ENCODE data around the gene DBT.
"Not testable (repeated sequence)": the region's sequence is repeated elsewhere in the genome, so short reads cannot be mapped to it uniquely, and the experiment has no call there.

The DBT gene

DNA sequence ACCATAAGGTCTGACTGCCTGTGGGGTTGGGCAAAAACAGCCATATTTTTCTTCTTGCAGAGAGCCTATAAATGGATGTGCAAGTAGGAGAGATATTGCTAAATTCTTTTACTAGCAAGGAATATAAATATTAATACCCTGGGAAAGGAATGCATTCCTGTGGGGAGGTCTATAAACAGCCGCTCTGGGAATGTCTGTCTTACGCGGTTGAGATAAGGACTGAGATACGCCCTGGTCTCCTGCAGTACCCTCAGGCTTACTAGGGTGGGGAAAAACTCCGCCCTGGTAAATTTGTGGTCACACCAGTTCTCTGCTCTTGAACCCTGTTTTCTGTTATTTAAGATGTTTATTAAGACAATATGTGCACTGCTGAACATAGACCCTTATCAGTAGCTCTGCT is 14.4 kb upstream of the DBT start:
- H2BK120ac ChIP-seq (ENCODE audit: low read depth, low read length); H2AK5ac ChIP-seq (ENCODE audit: low read length, severe bottlenecking); H3K23ac ChIP-seq (ENCODE audit: low read length in 2 of 2); H3K4me3 ChIP-seq (ENCODE audit: insufficient read depth in 1 of 2, low read depth in 1 of 2, low read length in 2 of 2); DNase-seq; H3K14ac ChIP-seq (ENCODE audit: low read length in 2 of 2); H3K9me3 ChIP-seq (ENCODE audit: control insufficient read depth, low read length); H3K27me3 ChIP-seq (ENCODE audit: control insufficient read depth in 1 of 2, insufficient read depth in 1 of 2, low read length in 2 of 2); H4K91ac ChIP-seq (ENCODE audit: low read length); H2BK5ac ChIP-seq (ENCODE audit: low read depth, low read length, poor library complexity, severe bottlenecking); H4K8ac ChIP-seq (ENCODE audit: low read length); H3K4ac ChIP-seq (ENCODE audit: low read depth in 1 of 2, low read length in 2 of 2); H3K27ac ChIP-seq (ENCODE audit: low read length, poor library complexity, severe bottlenecking); H3K18ac ChIP-seq (ENCODE audit: low read depth in 1 of 2, low read length in 2 of 2); H3K9ac ChIP-seq (ENCODE audit: low read length); H2BK12ac ChIP-seq (ENCODE audit: low read length in 2 of 2); H2AFZ ChIP-seq (ENCODE audit: low read depth, low read length); H3K4me1 ChIP-seq (ENCODE audit: control insufficient read depth, insufficient read depth, low read depth, low read length); H2BK15ac ChIP-seq (ENCODE audit: low read depth, poor library complexity, severe bottlenecking); H3K4me2 ChIP-seq (ENCODE audit: low read length, poor library complexity, severe bottlenecking): not testable (repeated sequence)
- Histone ChIP-seq H3K36me3 (ENCODE audit: control insufficient read depth in 1 of 2, insufficient read depth in 2 of 2, low read depth in 1 of 2, low read length in 2 of 2) (peaks cover 8 to 16% of the 10 kb centered on the region in 2 experiments), H3K79me1 (replicated peaks; ENCODE audit: low read length, poor library complexity, severe bottlenecking) (peaks cover 12% of the 10 kb centered on the region)
- 98% methylated on average over 4 of the region's 5 CpGs for WGBS

DNA sequence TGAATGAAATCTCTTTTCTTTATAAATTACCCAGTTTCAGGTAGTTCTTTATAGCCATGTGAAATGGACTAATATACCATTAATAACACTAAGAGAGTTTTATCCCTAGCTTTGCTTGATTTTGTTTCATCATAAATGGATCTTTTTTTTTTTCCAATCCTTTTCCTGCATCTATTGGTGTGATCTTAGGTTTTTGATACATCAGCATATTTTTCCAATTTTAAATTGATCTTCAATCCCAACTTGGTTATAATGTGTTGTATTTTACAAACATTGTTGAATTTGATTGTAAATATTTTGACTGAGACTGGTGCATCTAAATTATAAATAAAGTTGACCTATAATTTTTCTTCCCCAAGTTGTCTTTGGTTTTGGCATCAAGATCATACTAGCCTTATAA is 12.1 kb upstream of the DBT start:
- Histone ChIP-seq H2AK5ac (ENCODE audit: low read length, severe bottlenecking) (no peak overlapping the region), H2BK5ac (ENCODE audit: low read depth, low read length, poor library complexity, severe bottlenecking) (no peak overlapping the region), H3K4me2 (ENCODE audit: low read length, poor library complexity, severe bottlenecking) (no peak overlapping the region), H4K91ac (ENCODE audit: low read length) (no peak overlapping the region), H4K8ac (ENCODE audit: low read length) (no peak overlapping the region), H2BK15ac (ENCODE audit: low read depth, poor library complexity, severe bottlenecking) (no peak overlapping the region), H3K79me1 (replicated peaks; ENCODE audit: low read length, poor library complexity, severe bottlenecking) (peaks cover 2% of the 10 kb centered on the region), H3K36me3 (ENCODE audit: control insufficient read depth in 1 of 2, insufficient read depth in 2 of 2, low read depth in 1 of 2, low read length in 2 of 2) (no peaks in the 10 kb centered on the region), H2AFZ (ENCODE audit: low read depth, low read length) (no peak overlapping the region), H3K9me3 (ENCODE audit: control insufficient read depth, low read length) (no peaks in the 10 kb centered on the region), H3K4me3 (ENCODE audit: insufficient read depth in 1 of 2, low read depth in 1 of 2, low read length in 2 of 2) (no peak overlapping the region), H2BK12ac (ENCODE audit: low read length in 2 of 2) (no peak overlapping the region), H3K27ac (ENCODE audit: low read length, poor library complexity, severe bottlenecking) (no peak overlapping the region), H3K14ac (ENCODE audit: low read length in 2 of 2) (no peak overlapping the region), H3K9ac (ENCODE audit: low read length) (no peak overlapping the region), H3K4ac (ENCODE audit: low read depth in 1 of 2, low read length in 2 of 2) (no peak overlapping the region), H3K18ac (ENCODE audit: low read depth in 1 of 2, low read length in 2 of 2) (no peak overlapping the region), H2BK120ac (ENCODE audit: low read depth, low read length) (no peak overlapping the region), H3K4me1 (ENCODE audit: control insufficient read depth, insufficient read depth, low read depth, low read length) (no peaks in the 10 kb centered on the region), H3K27me3 (ENCODE audit: control insufficient read depth in 1 of 2, insufficient read depth in 1 of 2, low read length in 2 of 2) (no peaks in the 10 kb centered on the region), H3K23ac (ENCODE audit: low read length in 2 of 2) (no peak overlapping the region)
- no peak for DNase-seq

- not testable (repeated sequence) for H3K23ac ChIP-seq (ENCODE audit: low read length in 2 of 2); H3K4me2 ChIP-seq (ENCODE audit: low read length, poor library complexity, severe bottlenecking); H3K4me1 ChIP-seq (ENCODE audit: control insufficient read depth, insufficient read depth, low read depth, low read length); H3K4me3 ChIP-seq (ENCODE audit: insufficient read depth in 1 of 2, low read depth in 1 of 2, low read length in 2 of 2); H2BK12ac ChIP-seq (ENCODE audit: low read length in 2 of 2); H3K36me3 ChIP-seq (ENCODE audit: control insufficient read depth in 1 of 2, insufficient read depth in 2 of 2, low read depth in 1 of 2, low read length in 2 of 2); H2BK120ac ChIP-seq (ENCODE audit: low read depth, low read length); H3K4ac ChIP-seq (ENCODE audit: low read depth in 1 of 2, low read length in 2 of 2); H3K79me1 ChIP-seq (replicated peaks; ENCODE audit: low read length, poor library complexity, severe bottlenecking); H3K18ac ChIP-seq (ENCODE audit: low read depth in 1 of 2, low read length in 2 of 2); H2AK5ac ChIP-seq (ENCODE audit: low read length, severe bottlenecking); H2BK15ac ChIP-seq (ENCODE audit: low read depth, poor library complexity, severe bottlenecking); H3K9ac ChIP-seq (ENCODE audit: low read length); H3K9me3 ChIP-seq (ENCODE audit: control insufficient read depth, low read length); H4K91ac ChIP-seq (ENCODE audit: low read length); H3K27me3 ChIP-seq (ENCODE audit: control insufficient read depth in 1 of 2, insufficient read depth in 1 of 2, low read length in 2 of 2); H4K8ac ChIP-seq (ENCODE audit: low read length); H2BK5ac ChIP-seq (ENCODE audit: low read depth, low read length, poor library complexity, severe bottlenecking); H2AFZ ChIP-seq (ENCODE audit: low read depth, low read length); H3K27ac ChIP-seq (ENCODE audit: low read length, poor library complexity, severe bottlenecking); DNase-seq; H3K14ac ChIP-seq (ENCODE audit: low read length in 2 of 2)
- 88% methylated on average over 3 of the region's 6 CpGs for WGBS
Observed at GRCh38 chr1:100258427-100258826, 8.8 kb upstream of the DBT start.

- WGBS, result 91% methylated on average over 5 of the region's 5 CpGs
- not testable (repeated sequence) for H2BK5ac ChIP-seq (ENCODE audit: low read depth, low read length, poor library complexity, severe bottlenecking); H2AK5ac ChIP-seq (ENCODE audit: low read length, severe bottlenecking); H3K14ac ChIP-seq (ENCODE audit: low read length in 2 of 2); H2BK15ac ChIP-seq (ENCODE audit: low read depth, poor library complexity, severe bottlenecking); H4K91ac ChIP-seq (ENCODE audit: low read length); H3K9ac ChIP-seq (ENCODE audit: low read length); H3K36me3 ChIP-seq (ENCODE audit: control insufficient read depth in 1 of 2, insufficient read depth in 2 of 2, low read depth in 1 of 2, low read length in 2 of 2); DNase-seq; H3K4me1 ChIP-seq (ENCODE audit: control insufficient read depth, insufficient read depth, low read depth, low read length); H3K27me3 ChIP-seq (ENCODE audit: control insufficient read depth in 1 of 2, insufficient read depth in 1 of 2, low read length in 2 of 2); H3K4me2 ChIP-seq (ENCODE audit: low read length, poor library complexity, severe bottlenecking); H3K27ac ChIP-seq (ENCODE audit: low read length, poor library complexity, severe bottlenecking); H3K23ac ChIP-seq (ENCODE audit: low read length in 2 of 2); H3K4ac ChIP-seq (ENCODE audit: low read depth in 1 of 2, low read length in 2 of 2); H3K4me3 ChIP-seq (ENCODE audit: insufficient read depth in 1 of 2, low read depth in 1 of 2, low read length in 2 of 2); H3K18ac ChIP-seq (ENCODE audit: low read depth in 1 of 2, low read length in 2 of 2); H4K8ac ChIP-seq (ENCODE audit: low read length); H2BK12ac ChIP-seq (ENCODE audit: low read length in 2 of 2); H2BK120ac ChIP-seq (ENCODE audit: low read depth, low read length); H2AFZ ChIP-seq (ENCODE audit: low read depth, low read length); H3K79me1 ChIP-seq (replicated peaks; ENCODE audit: low read length, poor library complexity, severe bottlenecking); H3K9me3 ChIP-seq (ENCODE audit: control insufficient read depth, low read length)
Observed at GRCh38 chr1:100256273-100256672, 6.6 kb upstream of the DBT start.
